NCI-H1092 treated with DMSO at 0.1 percent for 48 hours (cell line): ENCODE data around the gene CNGB1.
"Not testable (repeated sequence)": the region's sequence is repeated elsewhere in the genome, so short reads cannot be mapped to it uniquely, and the experiment has no call there.

Source experiments
- DNase-seq: peaks from one replicate; lab custom pipeline; 2025; lab: John Stamatoyannopoulos, UW

The CNGB1 gene

DNA sequence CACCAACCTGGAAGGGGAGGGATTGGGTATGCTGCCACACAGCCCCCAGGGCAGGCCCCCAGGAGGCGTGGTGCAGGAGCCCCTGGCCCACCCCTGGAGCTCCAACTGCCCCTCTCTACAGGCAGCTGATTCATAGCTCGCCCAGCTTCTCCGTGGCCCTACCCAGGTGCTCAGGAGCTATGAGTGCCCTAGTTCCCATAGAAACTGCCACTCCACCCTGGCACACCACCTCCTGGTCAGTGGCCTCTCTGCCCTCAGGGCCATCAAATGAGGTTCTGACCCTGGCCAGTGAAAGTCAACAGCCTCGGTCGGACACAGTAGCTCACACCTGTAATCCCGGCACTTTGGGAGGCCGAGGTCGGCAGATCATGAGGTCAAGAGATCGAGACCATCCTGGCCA, 18.0 kb downstream of the CNGB1 start:
- no peak for DNase-seq

DNA sequence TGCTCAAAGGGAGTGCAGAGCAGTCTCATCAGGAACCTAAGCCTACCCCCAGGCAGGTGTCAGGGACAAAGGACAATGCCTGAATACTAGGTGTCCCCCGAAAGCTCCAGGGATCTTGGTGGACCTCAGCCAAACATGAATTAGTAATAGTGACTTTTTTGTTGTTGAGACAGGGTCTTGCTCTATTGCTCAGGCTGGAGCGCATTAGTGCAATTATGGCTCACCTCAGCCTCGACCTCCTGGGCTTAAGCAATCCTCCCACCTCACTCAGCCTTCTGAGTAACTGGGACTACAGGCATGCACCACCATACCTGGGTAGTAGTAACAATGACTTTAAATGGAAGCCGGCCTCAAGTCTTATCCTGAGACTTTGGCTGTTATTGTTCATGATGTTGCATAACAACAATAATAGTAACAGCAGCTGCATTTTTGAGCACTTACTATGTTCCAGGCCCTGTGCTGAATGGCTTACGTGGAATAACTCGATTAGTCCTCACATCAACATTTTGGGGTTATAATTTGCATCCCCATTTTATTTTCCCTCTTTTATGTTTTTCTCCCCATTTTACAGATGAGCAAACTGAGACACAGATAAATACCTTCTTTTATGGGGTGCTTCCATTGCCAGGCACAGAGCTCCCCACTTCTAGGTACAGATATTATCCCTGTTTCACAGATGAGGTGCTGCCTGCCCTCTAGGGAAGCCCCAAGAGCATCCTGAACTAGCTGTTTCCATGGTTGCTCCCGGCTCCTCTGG, 19.5 kb downstream of the CNGB1 start:
- DNase-seq: no peak

GRCh38 chr16:57950382-57950781, 20.5 kb downstream of the CNGB1 start:
- no peak for DNase-seq

DNA sequence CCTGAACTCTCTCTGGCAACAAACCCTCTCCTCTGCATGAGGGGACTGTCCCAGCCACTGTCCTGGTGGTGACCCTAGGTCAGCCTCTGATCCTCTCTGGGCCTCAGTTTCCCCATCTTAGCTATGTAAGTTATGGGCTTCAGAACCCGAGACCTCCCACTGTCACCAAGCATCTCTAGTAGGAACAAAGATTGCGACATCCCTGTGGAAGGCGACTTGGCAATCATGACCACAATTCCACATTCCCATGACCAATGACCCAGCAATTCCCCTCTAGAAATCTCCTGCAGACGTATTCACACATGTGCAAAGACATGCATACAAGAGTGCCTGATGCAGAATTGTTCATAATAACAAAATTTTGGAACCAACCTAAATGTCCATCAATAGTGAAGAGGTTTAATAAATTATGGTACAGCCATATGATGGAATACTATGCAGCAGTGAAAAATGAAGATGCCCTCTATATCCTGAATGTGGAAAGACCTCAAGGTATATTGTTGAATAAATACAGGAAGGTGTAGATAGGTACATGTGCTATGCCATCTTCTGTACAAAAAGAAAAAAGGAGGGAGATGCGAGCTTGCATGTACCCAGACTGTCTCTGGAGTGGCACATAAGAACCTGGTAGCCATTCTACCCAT, 21.2 kb downstream of the CNGB1 start:
- no peak for DNase-seq

- no peak for DNase-seq
These were observed 21.9 kb downstream of the CNGB1 start for GRCh38 chr16:57949013-57949412.

DNA sequence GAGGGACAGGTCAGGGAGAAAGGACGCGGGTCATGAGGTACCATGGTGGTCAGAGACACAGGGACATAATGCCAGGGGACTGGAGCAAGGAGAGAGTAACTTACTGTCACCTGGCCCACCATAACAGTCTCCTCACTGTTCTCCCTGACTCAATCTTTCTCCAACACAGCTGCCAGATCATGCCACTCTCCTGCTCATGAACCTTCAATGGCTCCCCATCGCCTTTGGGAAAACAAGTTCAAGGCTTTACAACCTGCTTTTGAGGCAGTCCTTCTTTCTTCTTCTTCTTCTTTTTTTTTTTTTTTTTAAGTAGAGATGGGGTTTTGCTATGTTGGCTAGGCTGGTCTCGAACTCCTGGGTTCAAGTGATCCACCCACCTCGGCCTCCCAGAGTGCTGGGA, 22.9 kb downstream of the CNGB1 start:
- DNase-seq: no peak

DNA sequence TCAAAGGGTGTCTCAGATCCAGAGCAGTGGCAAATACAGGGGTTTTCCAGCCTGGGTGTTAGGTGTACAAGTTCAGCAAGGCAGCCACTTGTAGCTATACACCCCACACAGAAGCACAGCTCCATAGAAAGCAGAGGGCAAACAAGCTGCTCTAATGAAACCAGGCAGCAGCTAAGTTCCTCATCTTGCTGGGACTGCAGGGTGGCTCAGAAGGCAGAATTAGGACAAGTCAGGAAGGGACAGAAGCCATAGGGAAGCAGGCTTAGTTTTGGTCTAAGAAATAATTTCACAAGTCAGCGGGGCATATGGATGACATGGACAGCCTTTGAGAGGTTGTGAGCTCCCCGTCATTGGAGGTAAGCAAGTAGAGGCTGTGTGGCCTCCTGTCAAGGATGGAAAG, 23.7 kb downstream of the CNGB1 start:
- DNase-seq: no peak

GRCh38 chr16:57946181-57946801, 24.6 kb downstream of the CNGB1 start:
- peak; percentile 28 for DNase-seq

DNA sequence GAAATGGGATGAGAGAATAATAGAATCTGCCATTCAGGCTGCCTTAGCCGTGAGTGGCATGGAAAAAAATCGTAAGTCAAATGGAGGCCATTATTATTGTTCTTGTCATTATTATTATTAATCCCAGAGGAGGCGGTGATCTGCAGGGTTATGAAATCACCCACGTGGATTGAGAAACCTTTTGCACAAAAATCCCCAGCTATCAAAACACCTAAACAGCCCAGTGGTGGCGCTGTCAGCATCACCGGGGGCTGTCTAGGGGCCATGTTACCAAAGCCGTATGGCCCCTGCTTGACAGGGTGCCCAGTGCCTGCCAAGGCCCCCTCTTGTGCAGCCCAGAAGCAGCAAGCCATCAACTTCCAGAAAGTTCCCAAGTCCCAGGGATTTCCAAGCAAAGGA, 25.2 kb downstream of the CNGB1 start:
- no peak for DNase-seq

DNA sequence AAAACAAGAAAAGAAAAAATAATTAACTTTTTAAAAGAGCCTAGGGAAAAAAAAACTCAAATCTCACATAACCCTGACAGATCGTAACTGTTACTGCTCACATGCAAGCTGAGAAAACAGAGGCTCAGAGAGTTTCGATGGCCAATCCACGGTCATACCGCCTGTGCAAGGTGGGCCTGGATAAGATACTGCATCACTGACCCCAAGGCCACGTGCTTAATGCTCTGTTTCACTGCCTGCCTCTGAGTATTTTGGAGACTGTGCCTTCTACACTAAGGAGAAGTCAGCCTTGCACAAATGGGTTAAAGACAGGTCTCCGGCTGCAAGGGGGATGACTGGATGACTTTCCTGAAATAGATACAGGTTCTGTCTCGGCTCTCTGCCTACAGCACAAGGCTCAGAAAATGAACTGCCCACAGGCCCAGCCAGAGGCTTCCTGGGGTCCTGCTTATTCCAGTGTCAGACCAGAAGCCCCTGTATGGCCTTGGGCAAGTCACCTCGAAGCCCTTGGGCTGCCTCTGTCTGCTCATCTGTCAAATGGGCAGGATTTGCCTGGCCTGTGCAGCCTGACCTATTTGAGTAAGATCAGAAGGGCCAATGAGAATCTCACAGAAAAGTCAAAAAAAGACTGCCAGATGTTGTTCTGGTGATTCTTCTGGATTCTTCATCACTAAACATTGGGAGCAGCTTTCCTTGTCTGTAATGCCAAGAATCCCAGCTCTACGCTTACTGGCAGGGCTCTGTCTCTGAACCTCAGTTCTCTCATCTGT, 25.8 kb downstream of the CNGB1 start:
- no peak for DNase-seq

DNA sequence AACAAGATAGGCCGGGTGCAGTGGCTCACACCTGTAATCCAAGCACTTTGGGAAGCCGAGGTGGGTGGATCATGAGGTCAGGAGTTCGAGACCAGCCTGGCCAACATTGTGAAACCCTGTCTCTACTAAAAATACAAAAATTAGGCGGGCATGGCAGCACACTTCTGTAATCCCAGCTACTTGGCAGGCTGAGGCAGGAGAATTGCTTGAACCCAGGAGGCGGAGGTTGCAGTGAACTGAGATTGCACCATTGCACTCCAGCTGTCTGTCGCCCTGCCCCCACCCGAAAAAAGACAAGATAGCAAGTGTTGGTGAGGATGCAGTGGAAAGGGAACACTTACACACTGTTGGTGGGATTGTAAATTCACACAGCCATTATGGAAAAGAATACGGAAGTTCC, 27.5 kb downstream of the CNGB1 start:
- not testable (repeated sequence) for DNase-seq

GRCh38 chr16:57941901-57942300, 29.0 kb downstream of the CNGB1 start:
- DNase-seq: not testable (repeated sequence)

DNA sequence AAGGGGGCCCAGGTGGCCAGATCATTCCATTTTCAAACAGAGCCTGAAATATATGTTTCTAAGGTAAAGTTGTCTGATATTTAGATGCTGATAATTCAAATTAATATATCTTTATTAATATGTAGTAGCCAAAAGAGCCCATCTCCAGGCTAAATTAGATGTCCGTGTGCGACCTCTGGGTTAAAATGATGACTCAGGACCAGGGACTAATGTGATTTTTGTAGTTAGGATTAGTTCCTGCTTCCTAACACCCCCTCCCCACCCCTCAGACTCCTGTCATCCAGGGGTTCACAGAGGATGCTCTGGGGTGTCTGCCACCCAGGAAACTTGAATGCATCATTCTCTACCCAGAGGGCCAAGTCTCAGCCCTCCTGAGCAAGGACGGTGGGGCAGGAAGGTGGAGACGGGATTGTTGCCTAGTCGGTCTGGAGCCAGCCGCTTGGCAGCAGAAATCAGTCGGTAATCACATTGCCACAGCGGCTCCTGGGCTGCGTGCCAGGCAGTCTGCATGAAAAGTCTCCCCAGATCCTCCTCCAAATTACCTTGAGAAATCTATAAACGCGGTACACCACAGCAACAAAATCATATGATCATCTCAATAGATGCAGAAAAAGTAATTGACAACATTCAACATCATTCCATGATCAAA, 29.8 kb downstream of the CNGB1 start:
- DNase-seq: peak; percentile 67

DNA sequence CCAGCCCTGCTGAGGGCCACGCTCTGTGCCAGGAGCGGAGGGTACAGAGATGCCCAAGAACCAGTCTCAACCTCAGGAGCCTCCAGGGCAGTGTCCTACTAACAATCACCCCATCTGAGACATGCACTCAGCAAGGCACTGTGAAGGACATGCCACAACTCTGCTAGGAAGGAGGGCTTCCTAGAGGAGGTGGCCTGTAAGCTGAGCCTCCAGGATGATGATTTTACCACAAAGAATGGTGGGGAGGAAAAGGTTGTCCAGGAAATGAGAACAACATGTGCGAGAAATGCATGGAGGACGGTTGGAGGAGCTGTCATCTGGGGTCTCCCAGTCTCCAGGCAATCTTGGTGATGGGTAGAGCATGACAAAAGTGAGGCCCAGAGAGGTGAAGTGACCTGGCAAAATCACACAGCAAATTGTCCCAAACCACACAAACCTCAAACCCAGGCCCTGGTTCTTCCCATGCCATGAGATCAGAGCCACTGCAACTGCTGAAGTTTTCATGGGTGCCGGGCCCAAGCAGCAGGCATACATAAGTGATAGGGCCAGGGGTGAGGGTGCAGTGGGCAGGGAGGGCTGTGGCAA, 30.5 kb downstream of the CNGB1 start:
- no peak for DNase-seq

DNA sequence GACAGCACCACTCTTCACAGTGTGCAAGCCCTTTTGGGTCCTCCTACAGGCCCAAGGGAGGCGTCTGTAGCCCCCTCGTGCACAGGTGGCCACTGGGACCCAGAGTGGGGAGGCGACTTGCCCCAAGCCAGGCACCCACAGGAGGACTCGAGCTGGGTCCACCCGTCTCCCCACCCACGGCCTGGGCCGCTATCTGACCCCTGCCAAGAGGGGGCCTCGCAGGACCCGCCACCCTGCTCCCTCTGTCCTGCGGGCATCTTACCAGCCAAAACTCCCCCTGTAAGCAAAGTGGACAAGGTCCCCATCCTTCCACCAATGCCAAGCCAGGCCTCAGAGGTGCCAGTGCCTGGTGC, 31.1 kb downstream of the CNGB1 start:
- no peak for DNase-seq

GRCh38 chr16:57938936-57939871, 31.7 kb downstream of the CNGB1 start:
- DNase-seq: no peak

GRCh38 chr16:57938484-57938883, 32.4 kb downstream of the CNGB1 start:
- DNase-seq: no peak

DNA sequence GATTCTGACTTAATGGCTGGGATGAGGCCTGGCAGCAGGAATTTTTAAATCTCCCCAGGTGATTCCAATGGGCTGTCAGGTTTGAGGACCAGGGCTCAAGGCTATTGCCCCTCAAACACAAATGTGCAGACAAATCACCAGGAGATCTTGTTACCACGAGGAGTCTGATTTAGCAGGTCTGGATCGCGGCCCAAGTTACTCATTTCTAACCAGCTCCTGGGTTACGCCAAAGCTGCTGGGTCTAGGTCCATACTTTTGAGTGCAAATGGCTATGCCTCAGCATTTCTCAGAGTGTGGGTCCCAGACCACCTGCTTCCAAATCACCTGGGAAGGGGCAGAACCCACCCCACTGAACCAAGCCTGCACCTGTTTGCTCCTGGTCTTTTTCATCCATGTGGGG, 33.1 kb downstream of the CNGB1 start:
- no peak for DNase-seq

DNA sequence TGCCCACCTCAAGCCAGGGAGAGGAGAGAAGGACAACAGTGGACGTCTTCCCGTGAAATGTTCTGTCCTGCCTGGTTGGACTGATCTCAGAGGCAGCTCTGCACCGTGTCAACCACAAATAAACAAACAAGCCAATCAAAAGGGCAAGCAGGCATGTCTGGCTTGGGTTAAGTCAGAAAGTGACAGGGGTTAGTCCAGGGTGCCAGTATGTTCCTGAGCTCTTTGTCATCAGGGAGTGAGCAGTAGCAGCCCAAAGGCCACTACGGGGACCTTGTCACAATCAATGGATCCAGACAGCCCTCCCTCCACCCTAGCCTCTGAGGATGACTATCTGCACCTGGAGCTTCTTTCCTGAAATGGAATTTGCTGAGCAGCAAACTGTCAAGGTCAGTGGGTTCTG, 35.0 kb downstream of the CNGB1 start:
- DNase-seq: no peak

DNA sequence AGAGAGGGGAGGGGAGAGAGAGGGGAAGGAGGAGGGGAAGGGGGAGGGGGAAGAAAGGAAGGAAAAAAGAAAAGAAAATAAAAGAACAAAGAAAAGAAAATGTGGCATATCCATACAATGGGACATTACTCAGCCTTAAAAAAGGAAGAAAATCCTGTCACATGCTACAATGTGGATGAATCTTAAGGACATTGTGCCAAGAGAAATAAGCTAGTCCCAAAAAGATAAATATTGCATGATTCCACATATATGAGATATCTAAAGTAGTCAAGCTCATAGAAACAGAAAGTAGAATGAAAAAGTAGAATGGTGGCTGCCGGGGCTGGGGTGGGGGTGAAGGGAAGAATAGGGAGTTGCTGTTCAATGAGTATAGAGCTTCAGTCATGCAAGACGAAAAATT, 40.4 kb downstream of the CNGB1 start:
- DNase-seq: no peak

GRCh38 chr16:57929250-57929649, 41.7 kb downstream of the CNGB1 start:
- DNase-seq: no peak
